Stimulated activated CD8-positive, alpha-beta memory T cell treated with anti-CD3 and anti-CD28 coated beads, Interleukin-7, amount 100 ng/mL, for 4 hours (primary cell): ENCODE results near the gene SFMBT2.
"Not testable (repeated sequence)": the region's sequence is repeated elsewhere in the genome, so short reads cannot be mapped to it uniquely, and the experiment has no call there.

ENCODE experiments used
- DNase-seq, 2 donors: peaks; one replicate each; pipeline ENCODE4 v3.0.0-alpha.2; 2020; ENCODE audit warnings: low read depth in 2 of 2

SFMBT2 gene

GRCh38 chr10:7225133-7225532, 185.7 kb downstream of the SFMBT2 start:
- DNase-seq, result no peak

- DNase-seq, result no peak
Observed at GRCh38 chr10:7218968-7219367, 191.9 kb downstream of the SFMBT2 start.

- DNase-seq, result not testable (repeated sequence)
Observed at GRCh38 chr10:7212696-7213095, 198.1 kb downstream of the SFMBT2 start.

GRCh38 chr10:7211857-7212577, 198.8 kb downstream of the SFMBT2 start:
- no peak for DNase-seq

- no peak for DNase-seq
Observed at GRCh38 chr10:7210516-7210915, 200.3 kb downstream of the SFMBT2 start.

GRCh38 chr10:7209458-7209857, 201.4 kb downstream of the SFMBT2 start:
- no peak for DNase-seq

GRCh38 chr10:7206412-7207100, 204.3 kb downstream of the SFMBT2 start:
- no peak for DNase-seq

- no peak for DNase-seq
Observed at GRCh38 chr10:7205656-7206055, 205.2 kb downstream of the SFMBT2 start.

- no peak for DNase-seq
Observed at GRCh38 chr10:7202793-7203355, 208.0 kb downstream of the SFMBT2 start.

- DNase-seq, result no peak
Observed at GRCh38 chr10:7199152-7199760, 211.6 kb downstream of the SFMBT2 start.

GRCh38 chr10:7196284-7196683, 214.6 kb downstream of the SFMBT2 start:
- DNase-seq, result no peak

GRCh38 chr10:7195118-7195517, 215.7 kb downstream of the SFMBT2 start:
- DNase-seq, result no peak

GRCh38 chr10:7194571-7194970, 216.3 kb downstream of the SFMBT2 start:
- DNase-seq, result no peak

- DNase-seq, result peak in 1 of 2 donors; percentile 14
Observed at GRCh38 chr10:7193369-7193768, 217.5 kb downstream of the SFMBT2 start.

- peak; percentile 33 to 61 for DNase-seq
Observed at GRCh38 chr10:7192831-7193361, 217.9 kb downstream of the SFMBT2 start.

- no peak for DNase-seq
Observed at GRCh38 chr10:7192061-7192460, 218.8 kb downstream of the SFMBT2 start.

GRCh38 chr10:7190772-7191171, 220.1 kb downstream of the SFMBT2 start:
- DNase-seq, result not testable (repeated sequence)

GRCh38 chr10:7189909-7190308, 220.9 kb downstream of the SFMBT2 start:
- DNase-seq, result no peak

- no peak for DNase-seq
Observed at GRCh38 chr10:7188456-7189050, 222.3 kb downstream of the SFMBT2 start.

GRCh38 chr10:7186387-7187018, 224.3 kb downstream of the SFMBT2 start:
- no peak for DNase-seq

GRCh38 chr10:7185367-7185690, 225.5 kb downstream of the SFMBT2 start:
- no peak for DNase-seq
